Uterus (tissue), 2 donors: ENCODE measurements around the gene HOXB5.

ENCODE experiments used
- CTCF ChIP-seq, 4 experiments: fragments of 200-600 bp in 2 of 4; fragments of 450-650 bp in 2 of 4; sonication (generic) in 2 of 4; IDR thresholded peaks; one replicate each; pipeline ENCODE4 v1.5.1; 2016 to 2019; ENCODE audit warnings: antibody characterized with exemption in 4 of 4, mild to moderate bottlenecking in 2 of 4, moderate library complexity in 1 of 4
- POLR2A ChIP-seq, 2 donors: fragments of 450-650 bp; IDR thresholded peaks; one replicate each; pipeline ENCODE4 v1.6.1; 2016; ENCODE audit warnings: antibody characterized with exemption in 2 of 2, mild to moderate bottlenecking in 1 of 2, moderate library complexity in 1 of 2

GRCh38 chr17:48544349-48545021, 49.1 kb downstream of the HOXB5 start:
- TF ChIP-seq CTCF (IDR thresholded peaks at IDR 0.05) (no peak), POLR2A (IDR thresholded peaks at IDR 0.05) (peak; percentile 50 to 51)
